Esophagus muscularis mucosa (tissue), 4 donors: ENCODE measurements around the gene UBE2J2.

Experiments used
- CTCF ChIP-seq, 3 experiments: fragments of 200-600 bp in 2 of 3; fragments of 450-650 bp in 1 of 3; sonication (generic) in 2 of 3; IDR thresholded peaks; one replicate each; pipeline ENCODE4 v1.5.1; 2017 to 2019; ENCODE audit warnings: antibody characterized with exemption in 3 of 3, mild to moderate bottlenecking in 2 of 3, moderate library complexity in 1 of 3
- EP300 ChIP-seq: sonication (generic); formaldehyde crosslinking; IDR thresholded peaks from one replicate; pipeline ENCODE4 v1.6.1; 2017; ENCODE audit warnings: antibody characterized with exemption
- POLR2A ChIP-seq: fragments of 450-650 bp; IDR thresholded peaks from one replicate; pipeline ENCODE4 v1.6.1; 2017; ENCODE audit warnings: antibody characterized with exemption, moderate library complexity, mild to moderate bottlenecking, low read depth

GRCh38 chr1:1227386-1227785 lies 46.3 kb downstream of the UBE2J2 start:
- TF ChIP-seq CTCF (IDR thresholded peaks at IDR 0.05) (no peak), EP300 (no peak), POLR2A (no peak)
